Activated B cell treated with CpG ODN at 0.5 μM for 24 hours (primary cell): ENCODE measurements around the gene PXN. TPM values are rescaled to one million over a fixed set of nuclear protein-coding genes. Genes with fewer than 3 reads are reported as not detected.

ENCODE experiments used
- ATAC-seq: fragments of 200-7000 bp; cut with Tn5 transposase; one replicate; pipeline ENCODE4 v1.10.0; 2021; ENCODE audit warnings: low read depth, mild to moderate bottlenecking, moderate library complexity
- CTCF ChIA-PET: fragments of 350-600 bp; sonication (Branson Sonifier 250); formaldehyde crosslinking; loops from one replicate; lab custom pipeline; 2021; ENCODE audit warnings: antibody characterized with exemption; lab: Charles Lee
- POLR2A ChIA-PET: fragments of 350-600 bp; sonication (Branson Sonifier 250); formaldehyde crosslinking; loops from one replicate; lab custom pipeline; 2021; ENCODE audit warnings: antibody characterized with exemption; lab: Charles Lee
- DNase-seq: peaks from one replicate; pipeline ENCODE4 v3.0.0; 2022
- H3K27ac Mint-ChIP-seq: one replicate; pipeline ENCODE4 v1.8.0; 2020; ENCODE audit warnings: mixed read lengths
- H3K27me3 Mint-ChIP-seq: one replicate; pipeline ENCODE4 v1.8.0; 2021; ENCODE audit warnings: mixed read lengths
- H3K36me3 Mint-ChIP-seq: one replicate; pipeline ENCODE4 v1.8.0; 2021; ENCODE audit warnings: low read depth, mixed read lengths
- H3K4me1 Mint-ChIP-seq: one replicate; pipeline ENCODE4 v1.8.0; 2021; ENCODE audit warnings: mixed read lengths
- H3K4me3 Mint-ChIP-seq: one replicate; pipeline ENCODE4 v1.8.0; 2020; ENCODE audit warnings: mild to moderate bottlenecking, mixed read lengths
- H3K9me3 Mint-ChIP-seq: one replicate; pipeline ENCODE4 v1.8.0; 2020; ENCODE audit warnings: mixed read lengths
- intact Hi-C: fragments of 100-400 bp; cut with micrococcal nuclease; formaldehyde crosslinking; loops from one replicate; pipeline ENCODE4 v1.15.1; 2024
- total RNA-seq: library from RNA; stranded (reverse); gene quantifications from 2 replicates; pipeline ENCODE4 v1.2.3, GENCODE V29; 2022
- TF ChIP-seq, protein P1 (sequence below): fragments of 200-600 bp; IDR thresholded peaks from one replicate; pipeline ENCODE4 v1.8.0; 2022; ENCODE audit warnings: antibody characterized with exemption, mild to moderate bottlenecking

Gene PXN
- total RNA-seq, 1 donor from 2014 or later, result 1.7 TPM

DNA sequence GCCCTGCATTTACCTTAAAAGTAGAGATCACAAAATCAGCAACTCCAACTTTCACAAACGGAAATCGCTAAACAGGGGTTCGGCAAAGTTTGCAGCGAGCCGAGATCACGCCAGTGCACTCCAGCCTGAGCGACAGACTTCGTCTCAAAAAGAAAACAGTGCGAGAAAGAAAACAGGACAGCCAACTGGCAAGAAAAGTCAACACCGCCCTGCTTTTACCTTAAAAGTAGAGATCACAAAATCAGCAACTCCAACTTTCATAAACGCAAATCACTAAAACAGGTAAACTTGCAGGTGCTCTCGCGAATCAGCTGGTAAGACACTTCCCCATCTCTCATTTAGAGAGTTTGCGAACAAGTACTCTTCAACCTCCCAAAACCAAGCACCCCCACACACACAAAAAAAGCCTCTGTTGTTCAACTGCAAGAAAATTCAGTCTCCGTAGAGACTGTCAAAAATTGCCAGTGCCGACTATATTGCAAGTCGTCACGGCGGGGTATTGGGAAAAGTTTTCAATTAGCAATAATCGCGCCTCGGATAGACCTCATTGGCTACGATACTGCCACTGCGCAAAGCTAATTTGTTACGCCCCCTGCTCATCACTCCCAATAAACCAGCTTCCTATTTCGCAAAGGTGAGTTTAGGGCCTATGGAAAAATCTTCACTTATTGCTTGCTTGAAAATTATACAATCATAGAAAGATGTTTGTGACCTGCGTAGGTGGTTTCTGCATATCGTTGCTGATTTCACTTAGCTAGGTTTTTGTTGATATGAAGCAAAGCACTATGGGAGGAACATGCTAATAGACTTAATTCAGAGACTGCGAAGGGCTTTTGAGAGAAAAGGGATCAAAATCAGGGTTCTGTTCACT, 27.4 kb upstream of the PXN start, which contains the start of gene RNU4-1:
Gene RNU4-1 (minus strand): TSS at position 577 of the 871 bp plus-strand sequence.
- intact Hi-C loops, result loop anchor here (1.0 to 5.0 kb wide), 7 partner anchors 9 to 1509 kb away; partner anchors contain the start of genes BICDL1, COX6A1, RAB35 and SETD1B
- ChIA-PET CTCF (interaction anchor here (0.6 to 3.7 kb wide), 5 partner anchors 9 to 142 kb away, joined by 4 to 26 read pairs (median 7); partner anchors contain the start of genes PXN and SIRT4), POLR2A (interaction anchor here (0.5 to 5.6 kb wide), 44 partner anchors 7 to 1933 kb away, joined by 3 to 273 read pairs (median 7); partner anchors contain the start of genes BICDL1, COQ5, COX6A1 and DIABLO)
- peaks cover 13% of the 10 kb centered on the region for H3K4me1 Mint-ChIP-seq
- H3K27me3 Mint-ChIP-seq, result no peaks in the 10 kb centered on the region
- TF ChIP-seq, protein P1, sequence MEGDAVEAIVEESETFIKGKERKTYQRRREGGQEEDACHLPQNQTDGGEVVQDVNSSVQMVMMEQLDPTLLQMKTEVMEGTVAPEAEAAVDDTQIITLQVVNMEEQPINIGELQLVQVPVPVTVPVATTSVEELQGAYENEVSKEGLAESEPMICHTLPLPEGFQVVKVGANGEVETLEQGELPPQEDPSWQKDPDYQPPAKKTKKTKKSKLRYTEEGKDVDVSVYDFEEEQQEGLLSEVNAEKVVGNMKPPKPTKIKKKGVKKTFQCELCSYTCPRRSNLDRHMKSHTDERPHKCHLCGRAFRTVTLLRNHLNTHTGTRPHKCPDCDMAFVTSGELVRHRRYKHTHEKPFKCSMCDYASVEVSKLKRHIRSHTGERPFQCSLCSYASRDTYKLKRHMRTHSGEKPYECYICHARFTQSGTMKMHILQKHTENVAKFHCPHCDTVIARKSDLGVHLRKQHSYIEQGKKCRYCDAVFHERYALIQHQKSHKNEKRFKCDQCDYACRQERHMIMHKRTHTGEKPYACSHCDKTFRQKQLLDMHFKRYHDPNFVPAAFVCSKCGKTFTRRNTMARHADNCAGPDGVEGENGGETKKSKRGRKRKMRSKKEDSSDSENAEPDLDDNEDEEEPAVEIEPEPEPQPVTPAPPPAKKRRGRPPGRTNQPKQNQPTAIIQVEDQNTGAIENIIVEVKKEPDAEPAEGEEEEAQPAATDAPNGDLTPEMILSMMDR, result no peak
- peak; percentile 57 for DNase-seq
- no peak within 1 kb of the TSS for H3K27ac Mint-ChIP-seq
- no peaks in the 10 kb centered on the region for H3K36me3 Mint-ChIP-seq
- peak; percentile 60 for ATAC-seq
- peak within 1 kb of the TSS; percentile 15 for H3K4me3 Mint-ChIP-seq
- no peaks in the 10 kb centered on the region for H3K9me3 Mint-ChIP-seq

DNA sequence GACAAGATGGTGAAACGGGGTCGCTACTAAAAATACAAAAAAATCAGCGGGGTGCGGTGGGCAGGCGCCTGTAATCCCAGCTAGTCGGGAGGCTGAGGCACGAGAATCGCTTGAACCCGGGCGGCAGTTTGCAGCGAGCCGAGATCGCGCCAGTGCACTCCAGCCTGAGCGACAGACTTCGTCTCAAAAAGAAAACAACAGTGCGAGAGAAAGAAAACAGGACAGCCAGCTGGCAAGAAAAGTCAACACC, 26.8 kb upstream of the PXN start:
- ChIA-PET POLR2A (interaction anchor here (0.6 to 5.6 kb wide), 36 partner anchors 8 to 1934 kb away, joined by 3 to 273 read pairs (median 14); partner anchors contain the start of genes BICDL1, COQ5, COX6A1 and DIABLO), CTCF (interaction anchor here (1.8 to 3.7 kb wide), 2 partner anchors 25 to 65 kb away, joined by 7 to 26 read pairs; no protein-coding TSS in a partner anchor)
- ATAC-seq (peak; percentile 2), DNase-seq (no peak)
- H3K27ac Mint-ChIP-seq, result no peak overlapping the region
- H3K9me3 Mint-ChIP-seq, result no peaks in the 10 kb centered on the region
- H3K36me3 Mint-ChIP-seq, result no peaks in the 10 kb centered on the region
- TF ChIP-seq, protein P1, result no peak
- H3K4me1 Mint-ChIP-seq, result peaks cover 13% of the 10 kb centered on the region
- intact Hi-C loops, result loop anchor here (5.0 kb wide), 5 partner anchors 145 to 1510 kb away; partner anchors contain the start of genes BICDL1, COX6A1, RAB35 and SETD1B
- no peaks in the 10 kb centered on the region for H3K27me3 Mint-ChIP-seq
- H3K4me3 Mint-ChIP-seq, result no peak overlapping the region

DNA sequence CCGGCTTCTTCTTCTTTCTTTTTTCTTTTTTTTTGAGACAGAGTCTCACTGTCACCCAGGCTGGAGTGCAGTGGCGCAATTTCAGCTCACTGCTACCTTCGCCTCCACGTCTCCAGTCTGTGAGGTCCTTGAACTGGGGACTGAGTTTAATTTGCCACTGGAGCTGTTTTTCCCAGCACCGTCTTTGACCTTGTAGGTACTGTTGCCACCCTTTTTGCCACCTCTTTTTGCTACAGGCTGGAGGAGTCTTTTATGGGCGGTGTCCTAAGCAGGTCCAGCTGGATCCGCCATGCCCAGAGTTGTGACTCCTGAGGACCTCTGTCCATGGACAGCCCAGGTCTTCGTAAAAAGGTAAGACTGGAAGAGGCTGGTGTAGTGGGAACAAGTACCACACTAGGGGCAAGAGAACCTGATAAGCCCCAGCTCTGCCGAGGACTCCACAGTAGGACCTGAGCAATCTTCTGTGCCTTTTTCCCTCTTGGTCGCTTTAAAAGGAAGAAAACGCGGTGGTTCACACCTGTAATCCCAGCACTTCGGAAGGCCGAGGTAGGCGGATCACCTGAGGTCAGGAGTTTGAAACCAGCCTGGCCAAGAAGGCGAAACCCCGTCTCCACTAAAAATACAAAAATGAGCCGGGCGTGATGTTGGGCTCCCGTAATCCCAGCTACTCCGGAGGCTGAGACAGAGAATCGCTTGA, 25.2 kb upstream of the PXN start:
- DNase-seq (peak; percentile 26), ATAC-seq (no peak)
- peaks cover 13% of the 10 kb centered on the region for H3K4me1 Mint-ChIP-seq
- no peak overlapping the region for H3K27ac Mint-ChIP-seq
- intact Hi-C loops, result loop anchor here (1.0 to 5.0 kb wide), 7 partner anchors 62 to 1512 kb away; partner anchors contain the start of genes BICDL1, COX6A1, RAB35 and RPLP0
- no peaks in the 10 kb centered on the region for H3K27me3 Mint-ChIP-seq
- H3K4me3 Mint-ChIP-seq, result peak overlapping the region; percentile 49
- no peaks in the 10 kb centered on the region for H3K36me3 Mint-ChIP-seq
- ChIA-PET CTCF (interaction anchor here (1.2 to 3.7 kb wide), 6 partner anchors 11 to 63 kb away, joined by 3 to 26 read pairs (median 5); partner anchors contain the start of genes PXN and SIRT4), POLR2A (interaction anchor here (0.5 to 5.6 kb wide), 59 partner anchors 7 to 1737 kb away, joined by 3 to 273 read pairs (median 7); partner anchors contain the start of genes BICDL1, COQ5, COX6A1 and DYNLL1)
- TF ChIP-seq, protein P1, result no peak
- H3K9me3 Mint-ChIP-seq, result no peaks in the 10 kb centered on the region

DNA sequence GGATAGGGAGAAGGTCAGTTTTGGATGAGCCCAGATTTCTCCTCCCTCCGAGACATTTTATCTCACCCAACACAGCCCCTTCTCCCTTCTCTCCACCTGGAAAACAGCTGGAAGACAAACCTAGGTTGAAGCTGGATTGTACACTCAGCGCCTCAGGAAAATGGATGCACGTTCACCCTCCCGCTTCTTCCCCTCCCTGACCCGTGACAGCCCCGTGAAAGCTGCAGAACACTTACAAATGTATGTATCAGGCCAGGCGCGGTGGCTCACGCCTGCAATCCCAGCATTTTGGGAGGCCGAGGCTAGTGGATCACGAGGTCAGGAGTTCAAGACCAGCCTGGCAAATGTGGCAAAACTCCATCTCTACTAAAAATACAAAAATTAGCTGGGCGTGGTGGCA, 22.0 kb upstream of the PXN start:
- DNase-seq (no peak), ATAC-seq (no peak)
- Mint-ChIP-seq H3K4me3 (no peak overlapping the region), H3K4me1 (peaks cover 13% of the 10 kb centered on the region), H3K9me3 (no peaks in the 10 kb centered on the region), H3K27ac (no peak overlapping the region), H3K27me3 (no peaks in the 10 kb centered on the region), H3K36me3 (no peaks in the 10 kb centered on the region)
- TF ChIP-seq, protein P1, result no peak
- CTCF ChIA-PET, result interaction anchor here (2.4 kb wide), 1 partner anchor 59 kb away, joined by 10 read pairs; no protein-coding TSS in a partner anchor
- POLR2A ChIA-PET, result interaction anchor here (0.6 kb wide), 1 partner anchor 48 kb away, joined by 4 read pairs; no protein-coding TSS in a partner anchor
- intact Hi-C loops, result no loop called here
